OCI-LY7 (cell line): ENCODE results near the gene B2M. TPM values are rescaled to one million over a fixed set of nuclear protein-coding genes. Genes with fewer than 3 reads are reported as not detected.
"Not testable (repeated sequence)": the region's sequence is repeated elsewhere in the genome, so short reads cannot be mapped to it uniquely, and the experiment has no call there.

ENCODE experiments used
- BruUV-seq: library from RNA; stranded (reverse); fragments of 400-500 nt; replicated peaks from 2 replicates; lab custom pipeline; 2021; lab: Mats Ljungman, UMichigan
- CTCF ChIA-PET: fragments of 300-600 bp; sonication (Branson Sonifier 250); formaldehyde crosslinking; loops from one replicate; lab custom pipeline; 2022; ENCODE audit warnings: antibody characterized with exemption; ENCODE audit not compliant: unreplicated experiment; lab: Charles Lee
- POLR2A ChIA-PET: fragments of 300-600 bp; sonication (Branson Sonifier 250); formaldehyde crosslinking; loops from one replicate; lab custom pipeline; 2022; ENCODE audit warnings: antibody characterized with exemption; lab: Charles Lee
- DNase-seq: peaks from one replicate; pipeline ENCODE4 v3.0.0-alpha.2; 2015; ENCODE audit warnings: low spot score
- H2AFZ ChIP-seq: fragments of 200-600 bp; sonication (generic), shearing (Covaris generic); 2 replicates; pipeline ENCODE4 v1.6.1; 2014; ENCODE audit warnings: mild to moderate bottlenecking, antibody characterized with exemption, low read length, moderate library complexity
- H3K27ac ChIP-seq: fragments of 200-600 bp; sonication (generic); 2 replicates; pipeline ENCODE4 v1.5.1; 2014; ENCODE audit warnings: mixed run types, low read depth, mild to moderate bottlenecking, moderate library complexity, low read length, inconsistent platforms; ENCODE audit not compliant: poor library complexity, severe bottlenecking
- H3K36me3 ChIP-seq: fragments of 200-600 bp; sonication (generic); 2 replicates; pipeline ENCODE4 v1.6.1; 2014; ENCODE audit warnings: mild to moderate bottlenecking, antibody characterized with exemption, low read length, moderate library complexity, mixed read lengths; ENCODE audit not compliant: insufficient read depth
- H3K4me1 ChIP-seq: fragments of 200-600 bp; sonication (generic); 2 replicates; pipeline ENCODE4 v1.5.1; 2014; ENCODE audit warnings: mild to moderate bottlenecking, low read length; ENCODE audit not compliant: insufficient read depth, poor library complexity, severe bottlenecking
- H3K4me2 ChIP-seq: fragments of 200-600 bp; sonication (generic); 2 replicates; pipeline ENCODE4 v1.6.1; 2014; ENCODE audit warnings: mild to moderate bottlenecking, low read length
- H3K4me3 ChIP-seq: fragments of 200-600 bp; sonication (generic); 2 replicates; pipeline ENCODE4 v1.5.1; 2014; ENCODE audit warnings: mild to moderate bottlenecking, low read depth, low read length; ENCODE audit not compliant: poor library complexity, severe bottlenecking
- H3K79me2 ChIP-seq: fragments of 200-600 bp; sonication (generic); 2 replicates; pipeline ENCODE4 v1.6.1; 2016; ENCODE audit warnings: low read depth, mild to moderate bottlenecking, low read length, moderate library complexity, mixed read lengths; ENCODE audit not compliant: insufficient read depth
- H3K9me2 ChIP-seq: fragments of 200-600 bp; sonication (generic); 2 replicates; pipeline ENCODE4 v1.6.1; 2016; ENCODE audit warnings: mild to moderate bottlenecking, low read length, mixed read lengths; ENCODE audit not compliant: insufficient read depth
- H3K9me3 ChIP-seq: fragments of 200-600 bp; sonication (generic); 2 replicates; pipeline ENCODE4 v1.6.1; 2014; ENCODE audit warnings: mild to moderate bottlenecking, mixed run types, low read length, mixed read lengths
- H4K20me1 ChIP-seq: fragments of 200-600 bp; sonication (generic); 2 replicates; pipeline ENCODE4 v1.6.1; 2014; ENCODE audit warnings: mild to moderate bottlenecking, antibody characterized with exemption, low read length, moderate library complexity, mixed read lengths; ENCODE audit not compliant: insufficient read depth
- CTCF ChIP-seq: fragments of 200-600 bp; sonication (generic); conservative IDR thresholded peaks from 2 replicates; pipeline ENCODE4 v1.5.1; 2014; ENCODE audit warnings: mild to moderate bottlenecking, antibody characterized with exemption, low read length, moderate library complexity, mixed read lengths
- EZH2phosphoT487 ChIP-seq: fragments of 200-600 bp; sonication (generic); IDR thresholded peaks from 2 replicates; pipeline ENCODE4 v1.6.1; 2018; ENCODE audit warnings: low read depth, borderline replicate concordance, mild to moderate bottlenecking, mixed run types, antibody characterized with exemption, low read length, moderate library complexity, mixed read lengths
- intact Hi-C: fragments of 100-400 bp; cut with micrococcal nuclease; formaldehyde crosslinking; loops from one replicate; pipeline ENCODE4 v1.10.0; 2022; ENCODE audit not compliant: unreplicated experiment
- total RNA-seq, 2 experiments: library from RNA; depleted of rRNA in 1 of 2; stranded (reverse); fragments of >200 nt in 1 of 2; shearing (Covaris generic) in 1 of 2; gene quantifications; 2 replicates each; pipeline ENCODE4 v1.2.3, GENCODE V29; 2014 to 2022

Gene B2M
- total RNA-seq, 2 experiments from 2014 or later: 1,161 to 1,738 TPM

- Histone ChIP-seq H3K27ac (no peak overlapping the region), H3K79me2 (no peaks in the 10 kb centered on the region), H3K36me3 (no peaks in the 10 kb centered on the region), H3K4me1 (peaks cover 9% of the 10 kb centered on the region), H3K9me3 (no peaks in the 10 kb centered on the region), H3K4me2 (no peak overlapping the region), H3K4me3 (no peak overlapping the region), H4K20me1 (no peaks in the 10 kb centered on the region), H2AFZ (peak overlapping the region; percentile 61; the same call in 1 of the 2 replicates), H3K9me2 (no peaks in the 10 kb centered on the region)
- intact Hi-C loops: no loop called here
- DNase-seq: no peak
- ChIA-PET POLR2A (interaction anchor here (1.1 to 1.3 kb wide), 2 partner anchors 10 to 23 kb away, joined by 3 read pairs; no protein-coding TSS in a partner anchor), CTCF (interaction anchor here (1.0 kb wide), 1 partner anchor 19 kb away, joined by 3 read pairs; the partner anchor contains the start of gene SPG11)
- no TSS peak for BruUV-seq
- TF ChIP-seq EZH2phosphoT487: no peak
- TF ChIP-seq CTCF: no peak
Measured at GRCh38 chr15:44682211-44682610, 29.1 kb upstream of the B2M start.

GRCh38 chr15:44682809-44683682 lies 28.3 kb upstream of the B2M start:
- H2AFZ ChIP-seq: peak overlapping the region; percentile 61; the same call in 1 of the 2 replicates
- BruUV-seq, intact Hi-C loops: not testable (repeated sequence)

GRCh38 chr15:44689318-44689717 lies 22.0 kb upstream of the B2M start:
- DNase-seq, H3K4me1 ChIP-seq, H2AFZ ChIP-seq, H3K9me2 ChIP-seq, intact Hi-C loops, CTCF ChIA-PET, H3K79me2 ChIP-seq, H3K4me3 ChIP-seq, POLR2A ChIA-PET, H3K36me3 ChIP-seq, H3K4me2 ChIP-seq, BruUV-seq, H3K9me3 ChIP-seq, H4K20me1 ChIP-seq, H3K27ac ChIP-seq: not testable (repeated sequence)

More at GRCh38 chr15:44682809-44683682, 28.3 kb upstream of the B2M start:
- H3K4me3 ChIP-seq, H3K79me2 ChIP-seq, H3K36me3 ChIP-seq, H3K27ac ChIP-seq, H3K9me3 ChIP-seq, H4K20me1 ChIP-seq, H3K9me2 ChIP-seq, H3K4me1 ChIP-seq: not testable (repeated sequence)
- peak; percentile 48 for DNase-seq
- CTCF ChIA-PET: interaction anchor here (1.0 kb wide), 1 partner anchor 19 kb away, joined by 3 read pairs; the partner anchor contains the start of gene SPG11
- POLR2A ChIA-PET: interaction anchor here (0.6 to 2.1 kb wide), 3 partner anchors 12 to 273 kb away, joined by 3 to 11 read pairs (median 3); no protein-coding TSS in a partner anchor
- H3K4me2 ChIP-seq: peak overlapping the region; percentile 8; the same call in 1 of the 2 replicates

- BruUV-seq, H3K9me2 ChIP-seq, H3K36me3 ChIP-seq, intact Hi-C loops, H2AFZ ChIP-seq, H3K4me3 ChIP-seq, H3K79me2 ChIP-seq, H3K27ac ChIP-seq, DNase-seq, H4K20me1 ChIP-seq, H3K4me1 ChIP-seq, H3K4me2 ChIP-seq, H3K9me3 ChIP-seq: not testable (repeated sequence)
- POLR2A ChIA-PET: interaction anchor here (0.6 to 1.3 kb wide), 4 partner anchors 9 to 47 kb away, joined by 3 to 4 read pairs (median 4); partner anchors contain the start of gene SPG11
- CTCF ChIA-PET: interaction anchor here (0.6 kb wide), 1 partner anchor 1100 kb away, joined by 7 read pairs; no protein-coding TSS in a partner anchor
Measured at GRCh38 chr15:44690245-44690644, 21.1 kb upstream of the B2M start.
